Astrocyte (in vitro differentiated cells and primary cell): ENCODE results near the gene TTF2. TPM values are rescaled to one million over a fixed set of nuclear protein-coding genes. Genes with fewer than 3 reads are reported as not detected.

ENCODE experiments used
- DNase-seq: peaks from one replicate; pipeline ENCODE4 v3.0.0-alpha.2; 2010; ENCODE audit warnings: low read depth
- FAIRE-seq: peaks from 2 replicates; lab custom pipeline; 2011; peaks lifted over from hg19 to GRCh38; lab: Jason Lieb, UNC
- H2AFZ ChIP-seq: 2 replicates; pipeline ENCODE4 v1.6.0; 2012; ENCODE audit warnings: low read depth, low read length, inconsistent platforms
- H3K27ac ChIP-seq: 2 replicates; pipeline ENCODE4 v1.5.1; 2011; ENCODE audit warnings: low read depth, low read length, inconsistent platforms
- H3K27me3 ChIP-seq: 2 replicates; pipeline ENCODE4 v1.6.0; 2011; ENCODE audit warnings: low read length, inconsistent platforms; ENCODE audit not compliant: insufficient read depth
- H3K36me3 ChIP-seq: 2 replicates; pipeline ENCODE4 v1.5.1; 2011; ENCODE audit warnings: low read length, inconsistent platforms; ENCODE audit not compliant: insufficient read depth
- H3K4me1 ChIP-seq: 2 replicates; pipeline ENCODE4 v1.5.1; 2011; ENCODE audit warnings: low read length, inconsistent platforms; ENCODE audit not compliant: insufficient read depth
- H3K4me2 ChIP-seq: 2 replicates; pipeline ENCODE4 v1.6.0; 2012; ENCODE audit warnings: low read length, inconsistent platforms
- H3K4me3 ChIP-seq: 2 replicates; pipeline ENCODE4 v1.5.1; 2011; ENCODE audit warnings: low read depth, mild to moderate bottlenecking, low read length, inconsistent platforms; ENCODE audit not compliant: insufficient read depth
- H3K79me2 ChIP-seq: 2 replicates; pipeline ENCODE4 v1.6.0; 2012; ENCODE audit warnings: mild to moderate bottlenecking, low read length, inconsistent platforms; ENCODE audit not compliant: insufficient read depth
- H3K9ac ChIP-seq: 2 replicates; pipeline ENCODE4 v1.6.0; 2012; ENCODE audit warnings: mild to moderate bottlenecking, low read length, inconsistent platforms
- H3K9me3 ChIP-seq: 2 replicates; pipeline ENCODE4 v1.5.1; 2012; ENCODE audit warnings: low read depth, mild to moderate bottlenecking, low read length, inconsistent platforms; ENCODE audit not compliant: insufficient read depth
- H4K20me1 ChIP-seq: 2 replicates; pipeline ENCODE4 v1.6.0; 2012; ENCODE audit warnings: low read length, inconsistent platforms; ENCODE audit not compliant: insufficient read depth
- H3K27ac Mint-ChIP-seq: one replicate; pipeline ENCODE4 v1.8.0; 2021; ENCODE audit warnings: mild to moderate bottlenecking, mixed read lengths; ENCODE audit not compliant: unreplicated experiment
- H3K27me3 Mint-ChIP-seq: one replicate; pipeline ENCODE4 v1.8.0; 2021; ENCODE audit warnings: low read depth, mixed read lengths; ENCODE audit not compliant: unreplicated experiment
- H3K36me3 Mint-ChIP-seq: one replicate; pipeline ENCODE4 v1.8.0; 2021; ENCODE audit warnings: low read depth, mixed read lengths; ENCODE audit not compliant: unreplicated experiment
- H3K4me1 Mint-ChIP-seq: one replicate; pipeline ENCODE4 v1.8.0; 2021; ENCODE audit warnings: low read depth, mixed read lengths; ENCODE audit not compliant: unreplicated experiment
- H3K4me3 Mint-ChIP-seq: one replicate; pipeline ENCODE4 v1.8.0; 2021; ENCODE audit warnings: mild to moderate bottlenecking, moderate library complexity, mixed read lengths; ENCODE audit not compliant: unreplicated experiment
- H3K9me3 Mint-ChIP-seq: one replicate; pipeline ENCODE4 v1.8.0; 2021; ENCODE audit warnings: mild to moderate bottlenecking, mixed read lengths; ENCODE audit not compliant: unreplicated experiment
- CTCF ChIP-seq: IDR thresholded peaks from 2 replicates; pipeline ENCODE4 v1.5.1; 2011; ENCODE audit warnings: low read depth, mild to moderate bottlenecking, inconsistent platforms, low read length, moderate library complexity; ENCODE audit not compliant: insufficient read depth
- EZH2 ChIP-seq: IDR thresholded peaks from 2 replicates; pipeline ENCODE4 v1.6.1; 2012; ENCODE audit warnings: mild to moderate bottlenecking, low read length, inconsistent platforms; ENCODE audit not compliant: insufficient read depth
- total RNA-seq: library from RNA; stranded (reverse); gene quantifications from 2 replicates; pipeline ENCODE4 v1.2.1, GENCODE V29; 2021

TTF2 gene
- total RNA-seq, 1 donor from 2014 or later, result 23.4 TPM

- FAIRE-seq (no peak), DNase-seq (no peak)
- Histone ChIP-seq H2AFZ (no peak overlapping the region), H3K36me3 (no peaks in the 10 kb centered on the region), H3K9ac (no peak overlapping the region), H3K9me3 (no peaks in the 10 kb centered on the region), H3K4me2 (no peak overlapping the region), H3K4me1 (peaks cover 12% of the 10 kb centered on the region), H3K27me3 (no peaks in the 10 kb centered on the region), H3K27ac (no peak overlapping the region), H4K20me1 (no peaks in the 10 kb centered on the region), H3K4me3 (no peak overlapping the region), H3K79me2 (no peaks in the 10 kb centered on the region)
- TF ChIP-seq EZH2 (no peak), CTCF (no peak)
- H3K9me3 Mint-ChIP-seq, result no peaks in the 10 kb centered on the region
- H3K36me3 Mint-ChIP-seq, result peaks cover 2% of the 10 kb centered on the region
- no peak overlapping the region for H3K4me3 Mint-ChIP-seq
- H3K27ac Mint-ChIP-seq, result no peak overlapping the region
- peaks cover 5% of the 10 kb centered on the region for H3K4me1 Mint-ChIP-seq
- peaks cover 3% of the 10 kb centered on the region for H3K27me3 Mint-ChIP-seq
These were observed 63.1 kb downstream of the TTF2 start for GRCh38 chr1:117123274-117123673.

- H3K79me2 ChIP-seq, result no peaks in the 10 kb centered on the region
- no peaks in the 10 kb centered on the region for H3K9me3 Mint-ChIP-seq
- no peak overlapping the region for H3K27ac ChIP-seq
- H3K27me3 ChIP-seq, result no peaks in the 10 kb centered on the region
- H3K4me1 ChIP-seq, result peaks cover 16% of the 10 kb centered on the region
- H3K4me2 ChIP-seq, result no peak overlapping the region
- H3K27ac Mint-ChIP-seq, result no peak overlapping the region
- TF ChIP-seq EZH2 (no peak), CTCF (no peak)
- H3K27me3 Mint-ChIP-seq, result peaks cover 3% of the 10 kb centered on the region
- FAIRE-seq, result no peak
- no peaks in the 10 kb centered on the region for H3K9me3 ChIP-seq
- H3K4me3 Mint-ChIP-seq, result no peak overlapping the region
- H4K20me1 ChIP-seq, result no peaks in the 10 kb centered on the region
- no peak overlapping the region for H3K4me3 ChIP-seq
- H3K36me3 Mint-ChIP-seq, result no peaks in the 10 kb centered on the region
- no peak for DNase-seq
- H3K36me3 ChIP-seq, result no peaks in the 10 kb centered on the region
- H3K9ac ChIP-seq, result no peak overlapping the region
- H2AFZ ChIP-seq, result no peak overlapping the region
- H3K4me1 Mint-ChIP-seq, result peaks cover 5% of the 10 kb centered on the region
These were observed 64.5 kb downstream of the TTF2 start for GRCh38 chr1:117124661-117125060.

- no peak overlapping the region for H2AFZ ChIP-seq
- H3K36me3 ChIP-seq, result no peaks in the 10 kb centered on the region
- no peak overlapping the region for H3K4me2 ChIP-seq
- peaks cover 3% of the 10 kb centered on the region for H3K27me3 Mint-ChIP-seq
- H3K9me3 ChIP-seq, result no peaks in the 10 kb centered on the region
- no peak for FAIRE-seq
- no peaks in the 10 kb centered on the region for H3K27me3 ChIP-seq
- no peak overlapping the region for H3K27ac Mint-ChIP-seq
- H3K36me3 Mint-ChIP-seq, result no peaks in the 10 kb centered on the region
- H3K9ac ChIP-seq, result no peak overlapping the region
- no peaks in the 10 kb centered on the region for H4K20me1 ChIP-seq
- no peak overlapping the region for H3K27ac ChIP-seq
- no peak for DNase-seq
- no peak overlapping the region for H3K4me3 ChIP-seq
- TF ChIP-seq EZH2 (no peak), CTCF (no peak)
- H3K4me3 Mint-ChIP-seq, result no peak overlapping the region
- H3K9me3 Mint-ChIP-seq, result no peaks in the 10 kb centered on the region
- peaks cover 2% of the 10 kb centered on the region for H3K4me1 Mint-ChIP-seq
- peaks cover 5% of the 10 kb centered on the region for H3K4me1 ChIP-seq
- no peaks in the 10 kb centered on the region for H3K79me2 ChIP-seq
These were observed 67.7 kb downstream of the TTF2 start for GRCh38 chr1:117127795-117128194.
